Activated naive CD4-positive, alpha-beta T cell treated with anti-CD3 and anti-CD28 coated beads, Interleukin-2, amount 50 U/mL, for 24 hours (primary cell): ENCODE data around the gene PTPRD.

ENCODE experiments used
- H3K27ac Mint-ChIP-seq: one replicate; pipeline ENCODE4 v1.8.0; 2021; ENCODE audit warnings: mild to moderate bottlenecking, mixed read lengths
- H3K27me3 Mint-ChIP-seq: one replicate; pipeline ENCODE4 v1.8.0; 2021; ENCODE audit warnings: mixed read lengths
- H3K36me3 Mint-ChIP-seq: one replicate; pipeline ENCODE4 v1.8.0; 2021; ENCODE audit warnings: mixed read lengths
- H3K4me1 Mint-ChIP-seq: one replicate; pipeline ENCODE4 v1.8.0; 2021; ENCODE audit warnings: mixed read lengths
- H3K4me3 Mint-ChIP-seq: one replicate; pipeline ENCODE4 v1.8.0; 2021; ENCODE audit warnings: mild to moderate bottlenecking, mixed read lengths
- H3K9me3 Mint-ChIP-seq: one replicate; pipeline ENCODE4 v1.8.0; 2021; ENCODE audit warnings: mixed read lengths

The PTPRD gene

DNA sequence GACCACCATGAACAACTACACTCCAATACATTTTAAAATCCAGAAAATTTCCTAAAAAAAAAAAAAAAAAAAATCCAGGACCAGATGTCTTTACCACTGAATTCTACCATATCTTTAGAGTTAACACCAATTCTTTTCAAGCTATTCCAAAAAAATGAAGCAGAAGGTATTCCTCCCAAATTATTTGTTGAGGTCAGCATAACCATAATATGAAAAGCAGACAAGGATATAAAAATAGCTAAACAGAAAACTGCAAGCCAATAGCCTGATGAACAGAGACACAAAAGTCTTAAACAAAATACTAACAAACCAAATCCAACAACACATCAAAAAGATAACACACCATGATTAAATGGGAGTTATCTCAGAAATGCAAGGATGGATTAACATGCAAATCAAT lies 695.4 kb downstream of the PTPRD start:
- Mint-ChIP-seq H3K36me3 (no peaks in the 10 kb centered on the region), H3K4me3 (no peak overlapping the region), H3K9me3 (peaks cover 5% of the 10 kb centered on the region), H3K27me3 (no peaks in the 10 kb centered on the region), H3K27ac (no peak overlapping the region), H3K4me1 (no peaks in the 10 kb centered on the region)

DNA sequence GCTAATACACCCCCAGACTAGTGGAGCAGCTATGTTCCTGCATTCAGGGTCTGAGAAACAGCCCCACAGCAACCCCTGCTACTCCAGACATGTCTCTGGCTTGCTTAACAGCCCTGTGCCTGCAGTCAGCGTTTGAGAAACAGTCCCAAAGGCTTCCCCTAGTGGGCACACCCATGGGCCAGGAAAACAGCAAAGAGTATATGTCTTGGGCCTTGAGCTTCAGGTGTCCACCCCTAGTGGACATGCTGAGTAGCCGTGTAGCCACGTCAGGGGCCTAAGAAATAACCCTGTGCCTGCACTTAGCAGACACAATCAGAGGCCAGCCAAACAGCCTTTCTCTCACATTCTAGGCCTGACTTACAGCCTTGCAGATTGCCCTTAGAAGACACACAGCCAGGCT lies 698.6 kb downstream of the PTPRD start:
- Mint-ChIP-seq H3K27ac (no peak overlapping the region), H3K4me3 (no peak overlapping the region), H3K4me1 (no peaks in the 10 kb centered on the region), H3K27me3 (no peaks in the 10 kb centered on the region), H3K9me3 (peaks cover 5% of the 10 kb centered on the region), H3K36me3 (no peaks in the 10 kb centered on the region)

- H3K27me3 Mint-ChIP-seq, result no peaks in the 10 kb centered on the region
- no peak overlapping the region for H3K27ac Mint-ChIP-seq
- no peak overlapping the region for H3K4me3 Mint-ChIP-seq
- H3K36me3 Mint-ChIP-seq, result no peaks in the 10 kb centered on the region
- H3K4me1 Mint-ChIP-seq, result no peaks in the 10 kb centered on the region
- H3K9me3 Mint-ChIP-seq, result peaks cover 5% of the 10 kb centered on the region
Measured at GRCh38 chr9:9913276-9913832, 699.4 kb downstream of the PTPRD start.

DNA sequence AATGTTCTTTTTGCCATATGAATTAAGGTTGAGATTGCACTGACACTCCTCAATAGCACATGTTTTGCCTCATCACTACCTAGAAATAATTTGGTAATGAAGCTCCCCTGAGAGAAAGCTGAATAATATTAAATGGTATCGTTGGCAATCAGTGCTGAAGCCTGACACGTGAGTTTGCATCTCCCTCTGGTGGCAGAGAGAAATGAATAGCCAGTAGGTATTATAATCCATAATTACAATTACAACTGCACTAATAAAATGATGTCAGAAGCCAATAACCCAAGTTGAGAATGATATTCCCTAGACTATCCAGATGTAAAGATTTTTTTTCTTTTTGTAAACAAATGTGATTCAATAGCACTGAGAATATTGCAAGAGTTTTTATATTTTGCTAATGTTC lies 700.3 kb downstream of the PTPRD start:
- Mint-ChIP-seq H3K4me3 (no peak overlapping the region), H3K9me3 (peaks cover 5% of the 10 kb centered on the region), H3K4me1 (no peaks in the 10 kb centered on the region), H3K27me3 (no peaks in the 10 kb centered on the region), H3K36me3 (no peaks in the 10 kb centered on the region), H3K27ac (no peak overlapping the region)

GRCh38 chr9:9905736-9906135 lies 707.1 kb downstream of the PTPRD start:
- Mint-ChIP-seq H3K4me3 (no peak overlapping the region), H3K36me3 (no peaks in the 10 kb centered on the region), H3K27me3 (no peaks in the 10 kb centered on the region), H3K27ac (no peak overlapping the region), H3K9me3 (no peaks in the 10 kb centered on the region), H3K4me1 (no peaks in the 10 kb centered on the region)

GRCh38 chr9:9904041-9904440 lies 708.8 kb downstream of the PTPRD start:
- H3K27ac Mint-ChIP-seq, result no peak overlapping the region
- no peaks in the 10 kb centered on the region for H3K4me1 Mint-ChIP-seq
- no peaks in the 10 kb centered on the region for H3K27me3 Mint-ChIP-seq
- H3K4me3 Mint-ChIP-seq, result no peak overlapping the region
- H3K9me3 Mint-ChIP-seq, result no peaks in the 10 kb centered on the region
- no peaks in the 10 kb centered on the region for H3K36me3 Mint-ChIP-seq

- Mint-ChIP-seq H3K36me3 (no peaks in the 10 kb centered on the region), H3K4me1 (no peaks in the 10 kb centered on the region), H3K27ac (no peak overlapping the region), H3K9me3 (no peaks in the 10 kb centered on the region), H3K27me3 (no peaks in the 10 kb centered on the region), H3K4me3 (no peak overlapping the region)
Measured at GRCh38 chr9:9901624-9902023, 711.2 kb downstream of the PTPRD start.

- Mint-ChIP-seq H3K27me3 (no peaks in the 10 kb centered on the region), H3K4me1 (no peaks in the 10 kb centered on the region), H3K9me3 (no peaks in the 10 kb centered on the region), H3K36me3 (no peaks in the 10 kb centered on the region), H3K27ac (no peak overlapping the region), H3K4me3 (no peak overlapping the region)
Measured at GRCh38 chr9:9893837-9894236, 719.0 kb downstream of the PTPRD start.

DNA sequence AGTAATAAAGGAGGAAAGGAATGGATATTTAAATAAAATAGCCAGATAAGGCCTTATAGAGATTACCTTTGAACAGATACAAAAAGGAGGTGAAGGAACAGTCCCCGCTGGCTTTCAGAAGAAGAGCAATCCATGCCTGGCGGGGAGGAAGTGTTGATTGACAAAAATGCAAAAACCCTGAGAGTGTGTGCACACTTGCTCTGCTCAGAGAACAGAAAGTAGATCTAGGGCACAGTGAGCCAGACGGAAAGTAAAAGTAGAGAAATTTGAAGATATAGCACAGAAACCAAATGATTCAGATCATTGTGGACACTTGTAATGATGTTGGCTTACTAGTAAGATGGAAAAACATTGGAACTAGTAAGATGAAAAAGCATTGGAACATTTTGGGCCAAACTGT lies 720.6 kb downstream of the PTPRD start:
- Mint-ChIP-seq H3K36me3 (no peaks in the 10 kb centered on the region), H3K4me1 (no peaks in the 10 kb centered on the region), H3K9me3 (peaks cover 5% of the 10 kb centered on the region), H3K27ac (no peak overlapping the region), H3K4me3 (no peak overlapping the region), H3K27me3 (no peaks in the 10 kb centered on the region)

GRCh38 chr9:9881692-9882091 lies 731.1 kb downstream of the PTPRD start:
- Mint-ChIP-seq H3K27ac (no peak overlapping the region), H3K36me3 (no peaks in the 10 kb centered on the region), H3K9me3 (peaks cover 5% of the 10 kb centered on the region), H3K4me1 (no peaks in the 10 kb centered on the region), H3K4me3 (no peak overlapping the region), H3K27me3 (no peaks in the 10 kb centered on the region)

DNA sequence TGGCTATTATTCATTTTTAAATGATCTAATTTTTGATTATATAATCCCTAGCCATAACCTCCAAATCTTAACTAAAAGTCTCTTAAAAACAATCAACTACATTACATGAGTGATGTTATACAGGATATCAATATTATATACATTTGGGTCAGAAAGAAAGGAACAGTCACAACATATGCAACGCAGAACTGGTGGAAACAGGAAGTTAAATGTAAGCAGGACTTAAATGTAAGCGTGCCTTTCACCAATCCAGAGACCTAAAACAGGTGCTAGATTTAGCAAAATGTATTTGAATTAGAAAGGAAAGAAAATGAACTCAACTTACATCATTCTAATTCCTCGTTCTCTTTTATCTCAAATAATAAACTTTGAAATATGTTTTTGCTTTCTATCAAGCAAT lies 738.5 kb downstream of the PTPRD start:
- Mint-ChIP-seq H3K4me3 (no peak overlapping the region), H3K36me3 (no peaks in the 10 kb centered on the region), H3K9me3 (peaks cover 6% of the 10 kb centered on the region), H3K27me3 (no peaks in the 10 kb centered on the region), H3K4me1 (no peaks in the 10 kb centered on the region), H3K27ac (no peak overlapping the region)

GRCh38 chr9:9862235-9862810 lies 750.5 kb downstream of the PTPRD start:
- Mint-ChIP-seq H3K27ac (no peak overlapping the region), H3K4me3 (no peak overlapping the region), H3K27me3 (no peaks in the 10 kb centered on the region), H3K36me3 (no peaks in the 10 kb centered on the region), H3K4me1 (no peaks in the 10 kb centered on the region), H3K9me3 (peaks cover 4% of the 10 kb centered on the region)

- peaks cover 4% of the 10 kb centered on the region for H3K9me3 Mint-ChIP-seq
- no peak overlapping the region for H3K27ac Mint-ChIP-seq
Measured at GRCh38 chr9:9855177-9856078, 757.4 kb downstream of the PTPRD start.

DNA sequence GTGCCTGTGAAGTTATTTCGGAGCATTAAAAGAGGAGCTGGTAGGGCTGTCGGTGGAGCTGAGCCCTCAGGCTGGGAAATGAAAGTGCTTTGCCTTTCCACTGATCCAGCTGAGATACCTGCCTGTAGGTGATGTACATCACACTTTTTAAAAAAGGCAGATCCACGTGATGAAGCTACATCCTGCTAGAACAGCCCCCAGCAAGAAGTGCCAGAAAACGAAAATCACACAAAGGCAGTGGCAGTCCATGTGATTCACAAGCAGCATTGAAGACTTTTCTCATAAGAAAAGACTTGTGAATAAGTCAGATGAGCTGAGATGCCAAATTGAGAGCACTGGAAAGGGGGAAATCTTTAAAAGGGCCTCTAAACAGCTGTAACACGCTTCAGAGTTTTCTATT lies 765.1 kb downstream of the PTPRD start:
- Mint-ChIP-seq H3K4me3 (no peak overlapping the region), H3K27me3 (no peaks in the 10 kb centered on the region), H3K4me1 (no peaks in the 10 kb centered on the region), H3K27ac (no peak overlapping the region), H3K36me3 (no peaks in the 10 kb centered on the region), H3K9me3 (no peaks in the 10 kb centered on the region)

More at GRCh38 chr9:9855177-9856078, 757.4 kb downstream of the PTPRD start:
- Mint-ChIP-seq H3K27me3 (no peaks in the 10 kb centered on the region), H3K36me3 (no peaks in the 10 kb centered on the region), H3K4me3 (no peak overlapping the region), H3K4me1 (no peaks in the 10 kb centered on the region)

- no peak overlapping the region for H3K4me3 Mint-ChIP-seq
- no peaks in the 10 kb centered on the region for H3K36me3 Mint-ChIP-seq
- H3K27me3 Mint-ChIP-seq, result no peaks in the 10 kb centered on the region
- no peaks in the 10 kb centered on the region for H3K9me3 Mint-ChIP-seq
- H3K4me1 Mint-ChIP-seq, result no peaks in the 10 kb centered on the region
- no peak overlapping the region for H3K27ac Mint-ChIP-seq
Measured at GRCh38 chr9:9846557-9846956, 766.2 kb downstream of the PTPRD start.

- Mint-ChIP-seq H3K36me3 (no peaks in the 10 kb centered on the region), H3K27me3 (no peaks in the 10 kb centered on the region), H3K27ac (no peak overlapping the region), H3K4me3 (no peak overlapping the region), H3K9me3 (no peaks in the 10 kb centered on the region), H3K4me1 (no peaks in the 10 kb centered on the region)
Measured at GRCh38 chr9:9820436-9820835, 792.4 kb downstream of the PTPRD start.
